GM12801 (cell line): ENCODE measurements around the gene TULP4.

ENCODE experiments used
- CTCF ChIP-seq: IDR thresholded peaks from one replicate; pipeline ENCODE4 v1.5.1; 2011; ENCODE audit warnings: control low read depth; ENCODE audit not compliant: insufficient read length; ENCODE audit errors: extremely low read depth

TULP4 gene

GRCh38 chr6:158324136-158324535 is 11.9 kb downstream of the TULP4 start:
- no peak for TF ChIP-seq CTCF

- TF ChIP-seq CTCF, result no peak
Observed at GRCh38 chr6:158327211-158327610, 14.9 kb downstream of the TULP4 start.

- no peak for TF ChIP-seq CTCF
Observed at GRCh38 chr6:158328952-158329351, 16.7 kb downstream of the TULP4 start.

GRCh38 chr6:158329531-158329930 is 17.3 kb downstream of the TULP4 start:
- no peak for TF ChIP-seq CTCF

GRCh38 chr6:158330016-158330415 is 17.8 kb downstream of the TULP4 start:
- no peak for TF ChIP-seq CTCF

- no peak for TF ChIP-seq CTCF
Observed at GRCh38 chr6:158332237-158332636, 20.0 kb downstream of the TULP4 start.

- TF ChIP-seq CTCF, result no peak
Observed at GRCh38 chr6:158333094-158333493, 20.8 kb downstream of the TULP4 start.

GRCh38 chr6:158334534-158334933 is 22.3 kb downstream of the TULP4 start:
- TF ChIP-seq CTCF, result no peak
